Activated B cell treated with CpG ODN at 0.5 μM for 24 hours (primary cell): ENCODE data around the gene NTNG2. TPM values are rescaled to one million over a fixed set of nuclear protein-coding genes. Genes with fewer than 3 reads are reported as not detected.

ENCODE experiments used
- ATAC-seq: fragments of 200-7000 bp; cut with Tn5 transposase; one replicate; pipeline ENCODE4 v1.10.0; 2021; ENCODE audit warnings: low read depth, mild to moderate bottlenecking, moderate library complexity
- CTCF ChIA-PET: fragments of 350-600 bp; sonication (Branson Sonifier 250); formaldehyde crosslinking; loops from one replicate; lab custom pipeline; 2021; ENCODE audit warnings: antibody characterized with exemption; lab: Charles Lee
- POLR2A ChIA-PET: fragments of 350-600 bp; sonication (Branson Sonifier 250); formaldehyde crosslinking; loops from one replicate; lab custom pipeline; 2021; ENCODE audit warnings: antibody characterized with exemption; lab: Charles Lee
- DNase-seq: peaks from one replicate; pipeline ENCODE4 v3.0.0; 2022
- H3K27ac Mint-ChIP-seq: one replicate; pipeline ENCODE4 v1.8.0; 2020; ENCODE audit warnings: mixed read lengths
- H3K27me3 Mint-ChIP-seq: one replicate; pipeline ENCODE4 v1.8.0; 2021; ENCODE audit warnings: mixed read lengths
- H3K36me3 Mint-ChIP-seq: one replicate; pipeline ENCODE4 v1.8.0; 2021; ENCODE audit warnings: low read depth, mixed read lengths
- H3K4me1 Mint-ChIP-seq: one replicate; pipeline ENCODE4 v1.8.0; 2021; ENCODE audit warnings: mixed read lengths
- H3K4me3 Mint-ChIP-seq: one replicate; pipeline ENCODE4 v1.8.0; 2020; ENCODE audit warnings: mild to moderate bottlenecking, mixed read lengths
- H3K9me3 Mint-ChIP-seq: one replicate; pipeline ENCODE4 v1.8.0; 2020; ENCODE audit warnings: mixed read lengths
- CTCF ChIP-seq: fragments of 200-600 bp; IDR thresholded peaks from one replicate; pipeline ENCODE4 v1.8.0; 2022; ENCODE audit warnings: antibody characterized with exemption, mild to moderate bottlenecking
- intact Hi-C: fragments of 100-400 bp; cut with micrococcal nuclease; formaldehyde crosslinking; loops from one replicate; pipeline ENCODE4 v1.15.1; 2024
- total RNA-seq: library from RNA; stranded (reverse); gene quantifications from 2 replicates; pipeline ENCODE4 v1.2.3, GENCODE V29; 2022

Gene NTNG2
- total RNA-seq, 1 donor from 2014 or later, result 3.1 TPM

DNA sequence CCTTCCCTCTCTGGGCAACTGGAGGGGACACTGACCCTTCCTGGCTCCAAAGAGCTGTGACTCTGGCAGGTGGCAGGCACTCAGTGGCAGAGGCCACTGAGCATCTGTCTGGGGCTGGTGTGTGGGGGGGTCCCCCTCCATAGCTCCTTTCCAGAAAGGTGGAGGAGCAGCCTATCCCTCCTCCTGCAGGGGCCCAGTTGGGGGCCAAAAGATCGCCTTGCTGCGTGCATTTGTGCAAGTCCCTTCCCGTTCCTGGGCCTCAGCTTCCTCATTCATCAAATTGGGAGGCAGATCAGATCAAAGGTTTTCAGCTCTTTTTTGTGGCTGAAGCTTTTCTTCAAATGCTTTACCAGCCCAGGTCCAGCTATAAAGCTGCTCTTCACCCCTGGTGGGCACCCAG, 77.7 kb downstream of the NTNG2 start:
- Mint-ChIP-seq H3K9me3 (no peaks in the 10 kb centered on the region), H3K4me1 (peaks cover 15% of the 10 kb centered on the region), H3K27me3 (no peaks in the 10 kb centered on the region), H3K27ac (no peak overlapping the region), H3K36me3 (peaks cover 2% of the 10 kb centered on the region), H3K4me3 (no peak overlapping the region)
- no peak for ATAC-seq
- POLR2A ChIA-PET, result interaction anchor here (1.1 kb wide), 1 partner anchor 477 kb away, joined by 4 read pairs; no protein-coding TSS in a partner anchor
- intact Hi-C loops, result loop anchor here (10.0 kb wide), 1 partner anchor 885 kb away; no protein-coding TSS in a partner anchor
- DNase-seq, result no peak
- CTCF ChIA-PET, result interaction anchor here (1.0 to 1.9 kb wide), 7 partner anchors 11 to 478 kb away, joined by 3 to 7 read pairs (median 3); no protein-coding TSS in a partner anchor
- no peak for TF ChIP-seq CTCF

GRCh38 chr9:132239999-132240840, 78.4 kb downstream of the NTNG2 start:
- Mint-ChIP-seq H3K27me3 (no peaks in the 10 kb centered on the region), H3K36me3 (peaks cover 2% of the 10 kb centered on the region), H3K4me3 (peak overlapping the region; percentile 55), H3K27ac (no peak overlapping the region), H3K4me1 (peaks cover 15% of the 10 kb centered on the region), H3K9me3 (no peaks in the 10 kb centered on the region)
- intact Hi-C loops, result loop anchor here (2.0 to 10.0 kb wide), 4 partner anchors 77 to 885 kb away; partner anchors contain the start of genes AK8, NTNG2 and SPACA9
- ChIA-PET POLR2A (interaction anchor here (0.6 to 1.1 kb wide), 2 partner anchors 477 to 986 kb away, joined by 4 to 5 read pairs; no protein-coding TSS in a partner anchor), CTCF (interaction anchor here (1.0 to 1.9 kb wide), 7 partner anchors 12 to 477 kb away, joined by 3 to 7 read pairs (median 3); no protein-coding TSS in a partner anchor)
- no peak for ATAC-seq
- DNase-seq, result no peak
- TF ChIP-seq CTCF, result no peak

DNA sequence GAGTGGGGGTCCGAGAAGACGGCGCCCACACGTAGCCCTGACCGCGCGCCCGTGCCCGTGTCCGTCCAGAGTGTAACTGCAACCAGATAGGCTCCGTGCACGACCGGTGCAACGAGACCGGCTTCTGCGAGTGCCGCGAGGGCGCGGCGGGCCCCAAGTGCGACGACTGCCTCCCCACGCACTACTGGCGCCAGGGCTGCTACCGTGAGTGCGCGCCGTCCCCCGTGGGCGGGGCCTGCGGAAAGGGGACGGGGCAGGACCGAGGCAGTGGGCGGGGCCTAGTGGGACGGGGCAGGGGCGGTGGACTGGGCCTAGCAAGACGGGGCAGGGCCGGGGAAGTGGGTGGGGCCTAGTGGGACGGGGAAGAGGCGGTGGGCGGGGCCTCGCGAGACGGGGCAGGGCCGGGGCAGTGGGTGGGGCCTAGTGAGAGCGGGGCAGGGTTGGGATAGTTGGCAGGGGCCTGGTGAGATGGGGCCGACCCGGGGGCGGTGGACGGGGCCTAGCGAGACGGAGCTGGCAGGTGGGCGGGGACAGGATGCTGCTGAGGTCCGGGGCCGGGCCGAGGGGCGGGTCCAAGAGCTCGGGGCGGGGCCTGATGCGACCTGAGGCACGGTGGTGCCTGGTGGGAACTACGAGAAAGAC, 79.1 kb downstream of the NTNG2 start:
- no peaks in the 10 kb centered on the region for H3K9me3 Mint-ChIP-seq
- peak; percentile 98 for DNase-seq
- H3K4me1 Mint-ChIP-seq, result peaks cover 15% of the 10 kb centered on the region
- intact Hi-C loops, result loop anchor here (1.0 to 5.0 kb wide), 8 partner anchors 11 to 636 kb away; partner anchors contain the start of genes AK8, MED27, NTNG2 and SPACA9
- H3K27ac Mint-ChIP-seq, result peak overlapping the region; percentile 89
- ATAC-seq, result peak; percentile 90
- CTCF ChIA-PET, result interaction anchor here (0.6 to 1.5 kb wide), 6 partner anchors 9 to 484 kb away, joined by 3 to 11 read pairs (median 4); no protein-coding TSS in a partner anchor
- peak overlapping the region; percentile 96 for H3K4me3 Mint-ChIP-seq
- POLR2A ChIA-PET, result interaction anchor here (0.6 to 1.4 kb wide), 12 partner anchors 18 to 1555 kb away, joined by 3 to 10 read pairs (median 5); partner anchors contain the start of genes NUP214 and SETX
- peaks cover 2% of the 10 kb centered on the region for H3K36me3 Mint-ChIP-seq
- TF ChIP-seq CTCF, result no peak
- no peaks in the 10 kb centered on the region for H3K27me3 Mint-ChIP-seq

DNA sequence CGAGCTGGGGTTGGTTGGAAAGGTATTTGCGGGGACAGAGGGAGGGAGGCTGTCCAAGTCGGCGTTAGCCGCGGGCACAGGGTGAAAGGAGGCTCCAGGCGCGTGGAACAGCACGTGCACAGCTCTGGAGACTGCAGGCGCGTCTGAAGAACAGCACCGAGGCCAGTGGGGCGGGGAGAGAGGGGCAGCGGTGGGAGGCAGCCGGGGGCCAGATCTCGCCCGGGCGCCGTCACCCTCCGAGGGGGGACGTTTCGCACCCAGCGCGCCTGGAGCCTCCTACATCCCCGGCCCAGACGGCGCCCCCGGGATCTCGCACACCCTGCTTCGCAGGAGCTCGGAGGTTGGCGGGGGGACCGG, 79.6 kb downstream of the NTNG2 start:
- ChIA-PET CTCF (interaction anchor here (0.6 to 1.5 kb wide), 6 partner anchors 8 to 484 kb away, joined by 3 to 11 read pairs (median 4); no protein-coding TSS in a partner anchor), POLR2A (interaction anchor here (0.6 to 1.4 kb wide), 11 partner anchors 18 to 1555 kb away, joined by 3 to 10 read pairs (median 6); partner anchors contain the start of genes NUP214 and SETX)
- peaks cover 15% of the 10 kb centered on the region for H3K4me1 Mint-ChIP-seq
- no peaks in the 10 kb centered on the region for H3K27me3 Mint-ChIP-seq
- ATAC-seq, result peak; percentile 2
- TF ChIP-seq CTCF, result no peak
- H3K27ac Mint-ChIP-seq, result peak overlapping the region; percentile 89
- peaks cover 2% of the 10 kb centered on the region for H3K36me3 Mint-ChIP-seq
- H3K9me3 Mint-ChIP-seq, result no peaks in the 10 kb centered on the region
- DNase-seq, result no peak
- intact Hi-C loops, result loop anchor here (1.0 to 5.0 kb wide), 8 partner anchors 11 to 636 kb away; partner anchors contain the start of genes AK8, MED27, NTNG2 and SPACA9
- H3K4me3 Mint-ChIP-seq, result peak overlapping the region; percentile 96
